Natural killer cell (primary cell): ENCODE data around the gene MAP3K7CL. TPM values are rescaled to one million over a fixed set of nuclear protein-coding genes. Genes with fewer than 3 reads are reported as not detected.

Experiments
- ATAC-seq, 3 donors: fragments of 150-1000 bp in 2 of 3; fragments of 200-7000 bp in 1 of 3; cut with Tn5 transposase; 1 replicate in 1 of 3; 2 replicates in 2 of 3; pipeline ENCODE4 v1.10.0; 2021; ENCODE audit warnings: mild to moderate bottlenecking in 2 of 3, moderate library complexity in 2 of 3
- DNase-seq, 2 donors: peaks; one replicate each; pipeline versions ENCODE4 v3.0.0 to v3.0.0-alpha.2; 2013 to 2021; ENCODE audit warnings: mixed read lengths in 1 of 2
- H3K27ac ChIP-seq: one replicate; pipeline ENCODE4 v1.5.1; 2013; ENCODE audit warnings: mild to moderate bottlenecking, low read length
- H3K27me3 ChIP-seq: one replicate; pipeline ENCODE4 v1.6.1; 2013; ENCODE audit warnings: low read length; ENCODE audit not compliant: control insufficient read depth, insufficient read depth
- H3K36me3 ChIP-seq: one replicate; pipeline ENCODE4 v1.6.1; 2013; ENCODE audit warnings: low read length; ENCODE audit not compliant: control insufficient read depth, insufficient read depth
- H3K4me1 ChIP-seq: one replicate; pipeline ENCODE4 v1.6.1; 2013; ENCODE audit warnings: low read length; ENCODE audit not compliant: control insufficient read depth, insufficient read depth
- H3K4me3 ChIP-seq: one replicate; pipeline ENCODE4 v1.5.1; 2013; ENCODE audit warnings: low read length
- H3K9me3 ChIP-seq: one replicate; pipeline ENCODE4 v1.6.1; 2013; ENCODE audit warnings: low read length; ENCODE audit not compliant: control insufficient read depth, insufficient read depth
- H3K27ac Mint-ChIP-seq, 2 donors: one replicate each; pipeline ENCODE4 v1.8.0; 2022; ENCODE audit warnings: mild to moderate bottlenecking in 2 of 2, mixed read lengths in 2 of 2, moderate library complexity in 1 of 2
- H3K27me3 Mint-ChIP-seq, 2 donors: one replicate each; pipeline ENCODE4 v1.8.0; 2022; ENCODE audit warnings: low read depth in 2 of 2, mixed read lengths in 2 of 2
- H3K36me3 Mint-ChIP-seq: one replicate; pipeline ENCODE4 v1.8.0; 2022; ENCODE audit warnings: mixed read lengths
- H3K4me1 Mint-ChIP-seq, 2 donors: one replicate each; pipeline ENCODE4 v1.8.0; 2022; ENCODE audit warnings: mixed read lengths in 2 of 2
- H3K4me3 Mint-ChIP-seq: one replicate; pipeline ENCODE4 v1.8.0; 2022; ENCODE audit warnings: mild to moderate bottlenecking, moderate library complexity, mixed read lengths
- H3K9me3 Mint-ChIP-seq, 2 donors: one replicate each; pipeline ENCODE4 v1.8.0; 2022; ENCODE audit warnings: mixed read lengths in 2 of 2
- WGBS: methylation state at CpG from one replicate; pipeline ENCODE4 v1.1.7; 2013; ENCODE audit warnings: missing lambda C conversion rate; ENCODE audit not compliant: insufficient coverage; 5-methylcytosine and 5-hydroxymethylcytosine counted together
- intact Hi-C: fragments of 100-400 bp; cut with micrococcal nuclease; formaldehyde crosslinking; loops from one replicate; pipeline ENCODE4 v1.14.2; 2022
- total RNA-seq, 4 donors: library from RNA; stranded (reverse); fragments of 120-200 nt in 1 of 4; gene quantifications; one replicate each; pipeline versions ENCODE4 v1.2.3 to v1.2.4, GENCODE V29; 2013 to 2022
- TF ChIP-seq, protein P1 (sequence below): fragments of 200-600 bp; IDR thresholded peaks from one replicate; pipeline ENCODE4 v1.8.0; 2022; ENCODE audit warnings: antibody characterized with exemption

Gene MAP3K7CL
- total RNA-seq, 3 donors from 2014 or later (not counting 1 experiment from before 2014, with no cell fraction given), result 7.0 to 16.3 (median 11.5) TPM

DNA sequence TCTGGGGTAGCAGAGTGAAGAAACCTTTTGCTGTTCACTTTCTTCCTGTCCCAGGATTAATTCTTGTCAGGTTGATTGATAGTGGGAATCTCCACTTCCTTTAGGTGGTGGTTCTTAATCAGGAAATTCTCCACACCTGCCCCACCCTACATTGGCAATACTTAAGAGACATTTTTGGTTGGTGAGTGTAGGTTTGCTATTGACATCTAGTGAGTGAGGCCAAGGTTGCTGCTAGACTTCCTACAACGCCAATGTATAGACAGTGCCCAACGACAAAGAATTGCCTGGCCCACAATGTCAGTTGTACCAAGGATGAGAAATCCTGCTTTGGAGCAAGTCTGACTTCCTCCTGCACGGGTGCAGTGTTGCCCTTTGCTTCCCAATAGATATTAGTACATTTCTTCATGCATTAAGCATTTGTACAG is 38.5 kb downstream of the MAP3K7CL start:
- ATAC-seq (no peak), DNase-seq (no peak)
- Histone ChIP-seq H3K4me3 (no peak overlapping the region), H3K9me3 (no peaks in the 10 kb centered on the region), H3K27ac (no peak overlapping the region), H3K27me3 (no peaks in the 10 kb centered on the region), H3K4me1 (no peaks in the 10 kb centered on the region), H3K36me3 (no peaks in the 10 kb centered on the region)
- no peaks in the 10 kb centered on the region for H3K9me3 Mint-ChIP-seq
- H3K27ac Mint-ChIP-seq, result no peak overlapping the region
- H3K36me3 Mint-ChIP-seq, result no peaks in the 10 kb centered on the region
- no peak overlapping the region for H3K4me3 Mint-ChIP-seq
- intact Hi-C loops, result no loop called here
- TF ChIP-seq, protein P1, sequence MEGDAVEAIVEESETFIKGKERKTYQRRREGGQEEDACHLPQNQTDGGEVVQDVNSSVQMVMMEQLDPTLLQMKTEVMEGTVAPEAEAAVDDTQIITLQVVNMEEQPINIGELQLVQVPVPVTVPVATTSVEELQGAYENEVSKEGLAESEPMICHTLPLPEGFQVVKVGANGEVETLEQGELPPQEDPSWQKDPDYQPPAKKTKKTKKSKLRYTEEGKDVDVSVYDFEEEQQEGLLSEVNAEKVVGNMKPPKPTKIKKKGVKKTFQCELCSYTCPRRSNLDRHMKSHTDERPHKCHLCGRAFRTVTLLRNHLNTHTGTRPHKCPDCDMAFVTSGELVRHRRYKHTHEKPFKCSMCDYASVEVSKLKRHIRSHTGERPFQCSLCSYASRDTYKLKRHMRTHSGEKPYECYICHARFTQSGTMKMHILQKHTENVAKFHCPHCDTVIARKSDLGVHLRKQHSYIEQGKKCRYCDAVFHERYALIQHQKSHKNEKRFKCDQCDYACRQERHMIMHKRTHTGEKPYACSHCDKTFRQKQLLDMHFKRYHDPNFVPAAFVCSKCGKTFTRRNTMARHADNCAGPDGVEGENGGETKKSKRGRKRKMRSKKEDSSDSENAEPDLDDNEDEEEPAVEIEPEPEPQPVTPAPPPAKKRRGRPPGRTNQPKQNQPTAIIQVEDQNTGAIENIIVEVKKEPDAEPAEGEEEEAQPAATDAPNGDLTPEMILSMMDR, result no peak
- 92% methylated on average over 3 of the region's 3 CpGs for WGBS
- peaks cover 0 to 3% of the 10 kb centered on the region in 2 donors for H3K4me1 Mint-ChIP-seq
- no peaks in the 10 kb centered on the region for H3K27me3 Mint-ChIP-seq

DNA sequence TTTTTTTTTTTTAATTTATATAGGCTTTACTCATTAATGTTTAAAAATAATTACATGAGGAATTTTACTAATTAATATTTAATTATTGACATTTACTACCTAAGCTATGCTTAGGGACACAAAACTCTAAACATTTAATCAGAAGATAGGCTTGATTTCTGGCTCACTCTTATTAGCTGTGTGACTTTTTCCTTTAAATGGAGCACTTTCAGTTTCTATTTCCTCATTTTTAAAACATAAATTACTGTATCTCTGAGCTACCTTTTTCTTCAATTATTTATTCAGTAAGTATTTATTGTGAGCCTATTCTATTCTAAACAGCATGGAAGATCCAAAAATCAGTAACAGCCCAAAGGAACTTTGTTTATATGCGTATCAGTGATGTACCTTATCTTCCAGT is 40.5 kb downstream of the MAP3K7CL start:
- no peaks in the 10 kb centered on the region for H3K36me3 ChIP-seq

DNA sequence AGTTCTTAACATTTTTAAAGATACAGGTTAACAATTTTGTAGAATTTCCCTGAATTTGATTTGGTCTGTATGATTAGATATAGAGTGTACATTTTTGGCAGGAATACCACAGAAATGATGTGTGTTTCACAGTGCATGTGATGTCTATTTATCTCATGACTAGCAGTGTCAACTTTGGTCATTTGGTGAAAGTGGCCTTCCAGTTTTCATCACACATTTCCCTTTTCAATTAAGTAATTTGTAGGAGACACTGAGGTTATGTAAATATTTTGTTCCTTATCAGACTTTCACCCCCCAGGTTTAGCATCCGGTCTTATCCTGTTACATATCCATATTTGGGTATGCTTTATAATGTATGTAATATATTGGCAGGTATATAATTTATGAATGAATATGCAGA is 41.8 kb downstream of the MAP3K7CL start:
- Mint-ChIP-seq H3K27ac (no peak overlapping the region), H3K36me3 (no peaks in the 10 kb centered on the region), H3K27me3 (no peaks in the 10 kb centered on the region), H3K4me1 (peaks cover 0 to 3% of the 10 kb centered on the region in 2 donors), H3K9me3 (no peaks in the 10 kb centered on the region), H3K4me3 (no peak overlapping the region)
- Histone ChIP-seq H3K4me1 (no peaks in the 10 kb centered on the region), H3K27ac (no peak overlapping the region), H3K4me3 (no peak overlapping the region), H3K36me3 (no peaks in the 10 kb centered on the region), H3K9me3 (no peaks in the 10 kb centered on the region), H3K27me3 (no peaks in the 10 kb centered on the region)
- DNase-seq, result no peak
- ATAC-seq, result no peak
- intact Hi-C loops, result no loop called here
- TF ChIP-seq, protein P1, result no peak
- no CpG with 5 or more reads among the region's 1 CpG for WGBS

More for the DNA sequence above, 40.5 kb downstream of the MAP3K7CL start:
- no peak for DNase-seq
- TF ChIP-seq, protein P1, result no peak
- H3K36me3 Mint-ChIP-seq, result no peaks in the 10 kb centered on the region
- no peaks in the 10 kb centered on the region for H3K9me3 ChIP-seq
- H3K4me3 Mint-ChIP-seq, result no peak overlapping the region
- H3K27ac ChIP-seq, result no peak overlapping the region
- H3K27ac Mint-ChIP-seq, result no peak overlapping the region
- no peak overlapping the region for H3K4me3 ChIP-seq
- no peaks in the 10 kb centered on the region for H3K9me3 Mint-ChIP-seq
- H3K27me3 ChIP-seq, result no peaks in the 10 kb centered on the region
- ATAC-seq, result no peak
- H3K4me1 Mint-ChIP-seq, result peaks cover 0 to 3% of the 10 kb centered on the region in 2 donors
- 100% methylated on average over 1 of the region's 1 CpG for WGBS
- no peaks in the 10 kb centered on the region for H3K4me1 ChIP-seq
- no peaks in the 10 kb centered on the region for H3K27me3 Mint-ChIP-seq
- intact Hi-C loops, result no loop called here

DNA sequence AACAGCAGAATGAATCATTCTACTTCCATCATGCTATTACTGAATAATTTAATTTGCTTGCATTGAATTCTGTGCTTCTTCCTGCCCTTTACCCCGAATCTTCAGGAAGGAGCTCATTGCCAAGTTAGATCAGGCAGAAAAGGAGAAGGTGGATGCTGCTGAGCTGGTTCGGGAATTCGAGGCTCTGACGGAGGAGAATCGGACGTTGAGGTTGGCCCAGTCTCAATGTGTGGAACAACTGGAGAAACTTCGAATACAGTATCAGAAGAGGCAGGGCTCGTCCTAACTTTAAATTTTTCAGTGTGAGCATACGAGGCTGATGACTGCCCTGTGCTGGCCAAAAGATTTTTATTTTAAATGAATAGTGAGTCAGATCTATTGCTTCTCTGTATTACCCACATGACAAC is 44.2 kb downstream of the MAP3K7CL start:
- ATAC-seq (no peak), DNase-seq (no peak)
- WGBS, result 93% methylated on average over 9 of the region's 9 CpGs
- Histone ChIP-seq H3K27ac (no peak overlapping the region), H3K4me1 (no peaks in the 10 kb centered on the region), H3K27me3 (no peaks in the 10 kb centered on the region), H3K9me3 (no peaks in the 10 kb centered on the region), H3K4me3 (no peak overlapping the region), H3K36me3 (no peaks in the 10 kb centered on the region)
- TF ChIP-seq, protein P1, result no peak
- intact Hi-C loops, result no loop called here
- Mint-ChIP-seq H3K4me1 (peaks cover 0 to 3% of the 10 kb centered on the region in 2 donors), H3K9me3 (no peaks in the 10 kb centered on the region), H3K36me3 (no peaks in the 10 kb centered on the region), H3K27me3 (no peaks in the 10 kb centered on the region), H3K27ac (no peak overlapping the region), H3K4me3 (no peak overlapping the region)
